ENCODE results near the gene SMC1B. TPM values are rescaled to one million over a fixed set of nuclear protein-coding genes. Genes with fewer than 3 reads are reported as not detected.
A peak's percentile ranks its signal among the peaks of the same experiment; 100 is the strongest.

Gene SMC1B, protein sequence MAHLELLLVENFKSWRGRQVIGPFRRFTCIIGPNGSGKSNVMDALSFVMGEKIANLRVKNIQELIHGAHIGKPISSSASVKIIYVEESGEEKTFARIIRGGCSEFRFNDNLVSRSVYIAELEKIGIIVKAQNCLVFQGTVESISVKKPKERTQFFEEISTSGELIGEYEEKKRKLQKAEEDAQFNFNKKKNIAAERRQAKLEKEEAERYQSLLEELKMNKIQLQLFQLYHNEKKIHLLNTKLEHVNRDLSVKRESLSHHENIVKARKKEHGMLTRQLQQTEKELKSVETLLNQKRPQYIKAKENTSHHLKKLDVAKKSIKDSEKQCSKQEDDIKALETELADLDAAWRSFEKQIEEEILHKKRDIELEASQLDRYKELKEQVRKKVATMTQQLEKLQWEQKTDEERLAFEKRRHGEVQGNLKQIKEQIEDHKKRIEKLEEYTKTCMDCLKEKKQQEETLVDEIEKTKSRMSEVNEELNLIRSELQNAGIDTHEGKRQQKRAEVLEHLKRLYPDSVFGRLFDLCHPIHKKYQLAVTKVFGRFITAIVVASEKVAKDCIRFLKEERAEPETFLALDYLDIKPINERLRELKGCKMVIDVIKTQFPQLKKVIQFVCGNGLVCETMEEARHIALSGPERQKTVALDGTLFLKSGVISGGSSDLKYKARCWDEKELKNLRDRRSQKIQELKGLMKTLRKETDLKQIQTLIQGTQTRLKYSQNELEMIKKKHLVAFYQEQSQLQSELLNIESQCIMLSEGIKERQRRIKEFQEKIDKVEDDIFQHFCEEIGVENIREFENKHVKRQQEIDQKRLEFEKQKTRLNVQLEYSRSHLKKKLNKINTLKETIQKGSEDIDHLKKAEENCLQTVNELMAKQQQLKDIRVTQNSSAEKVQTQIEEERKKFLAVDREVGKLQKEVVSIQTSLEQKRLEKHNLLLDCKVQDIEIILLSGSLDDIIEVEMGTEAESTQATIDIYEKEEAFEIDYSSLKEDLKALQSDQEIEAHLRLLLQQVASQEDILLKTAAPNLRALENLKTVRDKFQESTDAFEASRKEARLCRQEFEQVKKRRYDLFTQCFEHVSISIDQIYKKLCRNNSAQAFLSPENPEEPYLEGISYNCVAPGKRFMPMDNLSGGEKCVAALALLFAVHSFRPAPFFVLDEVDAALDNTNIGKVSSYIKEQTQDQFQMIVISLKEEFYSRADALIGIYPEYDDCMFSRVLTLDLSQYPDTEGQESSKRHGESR
- total RNA-seq: not detected
- under 1 TPM; 0.01 to 0.04 TPM for polyA plus RNA-seq
- long read RNA-seq, donor 1: 0 reads
- long read RNA-seq, donor 2: 0 reads
- long read RNA-seq, donor 3: 0 reads
- long read RNA-seq, donor 4, partial matches to known transcripts: 5 of 5 reads
- long read RNA-seq, donor 4, other reads (novel, unspliced or antisense): 0 of 5 reads
- long read RNA-seq, donor 5: 0 reads

DNA sequence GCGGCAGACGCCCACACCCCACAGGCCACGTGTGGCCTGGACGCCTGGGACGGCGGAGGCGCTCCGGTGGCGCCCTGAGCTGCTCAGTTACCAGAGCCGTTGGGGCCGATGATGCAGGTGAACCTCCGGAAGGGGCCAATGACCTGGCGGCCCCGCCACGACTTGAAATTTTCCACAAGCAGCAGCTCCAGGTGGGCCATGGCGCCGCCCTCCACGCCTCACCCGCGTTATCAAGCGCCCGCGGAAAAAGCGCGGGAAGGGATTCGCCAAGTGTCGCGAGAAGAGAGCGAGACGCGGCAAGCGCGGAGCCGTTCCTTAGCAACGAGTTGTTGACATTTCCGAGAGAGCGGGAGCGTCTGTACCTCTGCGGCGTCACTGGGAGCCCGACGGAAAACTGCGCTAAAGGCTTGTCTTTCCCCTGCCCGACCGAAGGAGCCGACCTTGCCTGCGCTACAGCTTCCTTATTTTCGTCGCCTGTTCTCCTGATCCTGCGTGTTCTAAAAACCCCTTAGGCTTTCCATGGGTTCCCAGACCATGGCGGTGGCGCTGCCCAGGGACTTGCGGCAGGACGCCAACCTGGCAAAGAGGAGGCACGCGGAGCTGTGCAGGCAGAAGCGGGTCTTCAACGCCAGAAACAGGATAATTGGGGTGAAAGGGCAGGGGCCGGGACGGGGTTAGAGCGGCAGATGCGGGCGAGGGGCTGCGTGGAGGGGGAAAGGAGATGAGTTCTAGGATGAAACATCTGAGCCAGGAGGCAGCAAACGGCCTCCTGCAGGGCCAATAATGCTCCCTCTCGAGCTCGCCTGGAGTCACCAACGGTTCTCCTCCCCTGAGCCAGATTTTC, at the start of gene SMC1B, which contains the start of gene RIBC2:
Gene SMC1B, minus strand, starts transcription at position 232 of the 844 bp plus-strand sequence. Its CDS starts 32 bp downstream, at position 200.
Gene RIBC2, plus strand, starts transcription at position 326 of the 844 bp plus-strand sequence. Its CDS starts 194 bp downstream, at position 520.
- H3K4me3 ChIP-seq: peak within 1 kb of the TSS; percentile 22
- TF ChIP-seq CTCF (IDR thresholded peaks at IDR 0.05; ENCODE audit: control extremely low read depth, extremely low read depth): no peak
- H3K27me3 ChIP-seq (ENCODE audit: control insufficient read depth in 3 of 3, insufficient read depth in 3 of 3, low read length in 2 of 3): no peaks in the 10 kb centered on the region
- H3K27ac ChIP-seq (ENCODE audit: low read depth in 1 of 2, low read length in 1 of 2): peak within 1 kb of the TSS in 1 of 2 donors; percentile 0
- no peaks in the 10 kb centered on the region for H3K9me3 ChIP-seq (ENCODE audit: control insufficient read depth in 4 of 4, insufficient read depth in 3 of 4, low read length in 3 of 4)
- peaks cover 0 to 11% (median 0%) of the 10 kb centered on the region in 5 donors for H3K4me1 ChIP-seq (ENCODE audit: control insufficient read depth in 5 of 5, insufficient read depth in 5 of 5, low read length in 5 of 5)
- WGBS, 2 donors: 11 to 13% methylated on average over 63 to 68 of the region's 68 CpGs
- ATAC-seq (ENCODE audit: insufficient read depth, low FRiP score): peak; percentile 62
- H3K9ac ChIP-seq (ENCODE audit: insufficient read depth in 1 of 2, low read length in 2 of 2): peak within 1 kb of the TSS; percentile 63 to 79
- peak; percentile 92 to 95 (median 94) for DNase-seq
- H3K36me3 ChIP-seq (ENCODE audit: control insufficient read depth in 4 of 4, insufficient read depth in 4 of 4, low read length in 4 of 4): no peaks in the 10 kb centered on the region

GRCh38 chr22:45462034-45462655, 48.7 kb upstream of the SMC1B start:
- 83 to 93% methylated on average over 6 of the region's 6 CpGs for WGBS, 2 donors
- H3K27me3 ChIP-seq (ENCODE audit: control insufficient read depth in 3 of 3, insufficient read depth in 3 of 3, low read length in 2 of 3): no peaks in the 10 kb centered on the region
- peak in 1 of 3 donors; percentile 65 for DNase-seq
- no peaks in the 10 kb centered on the region for H3K36me3 ChIP-seq (ENCODE audit: control insufficient read depth in 4 of 4, insufficient read depth in 4 of 4, low read length in 4 of 4)
- H3K4me3 ChIP-seq: no peak overlapping the region
- no peak overlapping the region for H3K27ac ChIP-seq (ENCODE audit: low read depth in 1 of 2, low read length in 1 of 2)
- no peak overlapping the region for H3K9ac ChIP-seq (ENCODE audit: insufficient read depth in 1 of 2, low read length in 2 of 2)
- H3K4me1 ChIP-seq (ENCODE audit: control insufficient read depth in 5 of 5, insufficient read depth in 5 of 5, low read length in 5 of 5): peaks cover 0 to 28% (median 7%) of the 10 kb centered on the region in 5 donors
- TF ChIP-seq CTCF (IDR thresholded peaks at IDR 0.05; ENCODE audit: control extremely low read depth, extremely low read depth): no peak
- no peaks in the 10 kb centered on the region for H3K9me3 ChIP-seq (ENCODE audit: control insufficient read depth in 4 of 4, insufficient read depth in 3 of 4, low read length in 3 of 4)
- ATAC-seq (ENCODE audit: insufficient read depth, low FRiP score): no peak

Data from lung (tissue), 16 donors.